Panc1 (cell line): Measurements from ENCODE around the gene SMURF2. TPM values are rescaled to one million over a fixed set of nuclear protein-coding genes. Genes with fewer than 3 reads are reported as not detected.

Source experiments
- ATAC-seq: fragments of 200-7000 bp; cut with Tn5 transposase; 2 replicates; pipeline ENCODE4 v1.9.1; 2020; ENCODE audit warnings: mild to moderate bottlenecking, moderate library complexity
- BruUV-seq: library from RNA; stranded (reverse); fragments of 400-500 nt; replicated peaks from 2 replicates; lab custom pipeline; 2021; lab: Mats Ljungman, UMichigan
- CTCF ChIA-PET: fragments of 300-600 bp; sonication (Branson Sonifier 250); formaldehyde crosslinking; loops from one replicate; lab custom pipeline; 2022; ENCODE audit warnings: antibody characterized with exemption; lab: Charles Lee
- POLR2A ChIA-PET: fragments of 300-600 bp; sonication (Branson Sonifier 250); formaldehyde crosslinking; loops from one replicate; lab custom pipeline; 2022; ENCODE audit warnings: antibody characterized with exemption; lab: Charles Lee
- DNase-seq: peaks from one replicate; pipeline ENCODE4 v3.0.0-alpha.2; 2010; ENCODE audit warnings: low read depth, low spot score
- H3K27ac ChIP-seq: 2 replicates; pipeline ENCODE4 v1.5.1; 2011; ENCODE audit warnings: mild to moderate bottlenecking, low read length, inconsistent platforms
- H3K27me3 ChIP-seq: fragments of 200-500 bp; sonication (Bioruptor generic); 2 replicates; pipeline ENCODE4 v1.6.0; 2014; ENCODE audit warnings: low read length, inconsistent platforms; ENCODE audit not compliant: control insufficient read depth, insufficient read depth
- H3K36me3 ChIP-seq: fragments of 200-500 bp; sonication (Bioruptor generic); 2 replicates; pipeline ENCODE4 v1.5.1; 2014; ENCODE audit warnings: inconsistent platforms, mild to moderate bottlenecking, low read length, moderate library complexity; ENCODE audit not compliant: control insufficient read depth, insufficient read depth
- H3K4me1 ChIP-seq: 2 replicates; pipeline ENCODE4 v1.5.1; 2011; ENCODE audit warnings: inconsistent platforms, mild to moderate bottlenecking, low read length, moderate library complexity; ENCODE audit not compliant: control insufficient read depth, insufficient read depth
- H3K4me3 ChIP-seq, 2 experiments: 2 replicates each; pipeline ENCODE4 v1.5.1; 2011 to 2012; ENCODE audit warnings: low read depth in 2 of 2, low read length in 2 of 2, mild to moderate bottlenecking in 2 of 2, inconsistent platforms in 1 of 2, moderate library complexity in 1 of 2
- H3K9me3 ChIP-seq: fragments of 200-500 bp; sonication (Bioruptor generic); 2 replicates; pipeline ENCODE4 v1.5.1; 2014; ENCODE audit warnings: low read depth, mild to moderate bottlenecking, inconsistent platforms, low read length, moderate library complexity; ENCODE audit not compliant: control insufficient read depth, insufficient read depth
- CTCF ChIP-seq: fragments of 450-650 bp; IDR thresholded peaks from 2 replicates; pipeline ENCODE4 v1.5.1; 2017; ENCODE audit warnings: mild to moderate bottlenecking
- POLR2AphosphoS5 ChIP-seq: IDR thresholded peaks from 2 replicates; pipeline ENCODE4 v1.6.1; 2012; ENCODE audit warnings: mild to moderate bottlenecking, low read depth, low read length, moderate library complexity
- SIN3A ChIP-seq: IDR thresholded peaks from 2 replicates; pipeline ENCODE4 v1.6.1; 2012; ENCODE audit warnings: low read depth, mild to moderate bottlenecking, low read length, moderate library complexity, borderline replicate concordance; ENCODE audit not compliant: insufficient read depth
- TCF7L2 ChIP-seq: IDR thresholded peaks from 2 replicates; pipeline ENCODE4 v1.6.1; 2011; ENCODE audit warnings: mild to moderate bottlenecking, low read depth, low read length, inconsistent platforms
- in situ Hi-C: cut with HindIII; loops from 2 replicates; pipeline ENCODE4 v1.10.0; 2016; ENCODE audit warnings: low sequenced_read_pairs, low pct_unique_long_range_greater_than_20kb
- intact Hi-C: fragments of 100-400 bp; cut with micrococcal nuclease; formaldehyde crosslinking; loops from one replicate; pipeline ENCODE4 v1.10.0; 2022; ENCODE audit not compliant: unreplicated experiment
- total RNA-seq: library from RNA; stranded (reverse); gene quantifications from one replicate; pipeline ENCODE4 v1.2.1, GENCODE V29; 2021; ENCODE audit not compliant: unreplicated experiment
- TF ChIP-seq, protein P1 (sequence below), 2 experiments: IDR thresholded peaks; 2 replicates each; pipeline ENCODE4 v1.6.1; 2011 to 2012; ENCODE audit warnings: low read depth in 2 of 2, control low read depth in 1 of 2, low read length in 1 of 2, mild to moderate bottlenecking in 1 of 2, moderate library complexity in 1 of 2; ENCODE audit not compliant: insufficient read depth in 1 of 2

SMURF2 gene
- total RNA-seq, 1 experiment from 2014 or later: 21.3 TPM

GRCh38 chr17:64547319-64547718 is 114.8 kb downstream of the SMURF2 start:
- Histone ChIP-seq H3K36me3 (peaks cover 12% of the 10 kb centered on the region), H3K27me3 (no peaks in the 10 kb centered on the region), H3K4me3 (no peak overlapping the region), H3K9me3 (no peaks in the 10 kb centered on the region), H3K27ac (no peak overlapping the region), H3K4me1 (no peaks in the 10 kb centered on the region)
- DNase-seq (no peak), ATAC-seq (no peak)
- in situ Hi-C loops (no loop called here), intact Hi-C loops (no loop called here)
- CTCF ChIA-PET: no interaction called here
- no TSS peak for BruUV-seq
- TF ChIP-seq CTCF: no peak
- no peak for TF ChIP-seq SIN3A
- TF ChIP-seq, protein P1, sequence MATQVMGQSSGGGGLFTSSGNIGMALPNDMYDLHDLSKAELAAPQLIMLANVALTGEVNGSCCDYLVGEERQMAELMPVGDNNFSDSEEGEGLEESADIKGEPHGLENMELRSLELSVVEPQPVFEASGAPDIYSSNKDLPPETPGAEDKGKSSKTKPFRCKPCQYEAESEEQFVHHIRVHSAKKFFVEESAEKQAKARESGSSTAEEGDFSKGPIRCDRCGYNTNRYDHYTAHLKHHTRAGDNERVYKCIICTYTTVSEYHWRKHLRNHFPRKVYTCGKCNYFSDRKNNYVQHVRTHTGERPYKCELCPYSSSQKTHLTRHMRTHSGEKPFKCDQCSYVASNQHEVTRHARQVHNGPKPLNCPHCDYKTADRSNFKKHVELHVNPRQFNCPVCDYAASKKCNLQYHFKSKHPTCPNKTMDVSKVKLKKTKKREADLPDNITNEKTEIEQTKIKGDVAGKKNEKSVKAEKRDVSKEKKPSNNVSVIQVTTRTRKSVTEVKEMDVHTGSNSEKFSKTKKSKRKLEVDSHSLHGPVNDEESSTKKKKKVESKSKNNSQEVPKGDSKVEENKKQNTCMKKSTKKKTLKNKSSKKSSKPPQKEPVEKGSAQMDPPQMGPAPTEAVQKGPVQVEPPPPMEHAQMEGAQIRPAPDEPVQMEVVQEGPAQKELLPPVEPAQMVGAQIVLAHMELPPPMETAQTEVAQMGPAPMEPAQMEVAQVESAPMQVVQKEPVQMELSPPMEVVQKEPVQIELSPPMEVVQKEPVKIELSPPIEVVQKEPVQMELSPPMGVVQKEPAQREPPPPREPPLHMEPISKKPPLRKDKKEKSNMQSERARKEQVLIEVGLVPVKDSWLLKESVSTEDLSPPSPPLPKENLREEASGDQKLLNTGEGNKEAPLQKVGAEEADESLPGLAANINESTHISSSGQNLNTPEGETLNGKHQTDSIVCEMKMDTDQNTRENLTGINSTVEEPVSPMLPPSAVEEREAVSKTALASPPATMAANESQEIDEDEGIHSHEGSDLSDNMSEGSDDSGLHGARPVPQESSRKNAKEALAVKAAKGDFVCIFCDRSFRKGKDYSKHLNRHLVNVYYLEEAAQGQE (IDR thresholded peaks at IDR 0.05; ENCODE audit: insufficient read depth in 1 of 2, low read depth in 2 of 2, low read length in 1 of 2): no peak
- TF ChIP-seq POLR2AphosphoS5: no peak
- no peak for TF ChIP-seq TCF7L2
- POLR2A ChIA-PET: interaction anchor here (0.5 kb wide), 1 partner anchor 121 kb away, joined by 6 read pairs; no protein-coding TSS in a partner anchor

DNA sequence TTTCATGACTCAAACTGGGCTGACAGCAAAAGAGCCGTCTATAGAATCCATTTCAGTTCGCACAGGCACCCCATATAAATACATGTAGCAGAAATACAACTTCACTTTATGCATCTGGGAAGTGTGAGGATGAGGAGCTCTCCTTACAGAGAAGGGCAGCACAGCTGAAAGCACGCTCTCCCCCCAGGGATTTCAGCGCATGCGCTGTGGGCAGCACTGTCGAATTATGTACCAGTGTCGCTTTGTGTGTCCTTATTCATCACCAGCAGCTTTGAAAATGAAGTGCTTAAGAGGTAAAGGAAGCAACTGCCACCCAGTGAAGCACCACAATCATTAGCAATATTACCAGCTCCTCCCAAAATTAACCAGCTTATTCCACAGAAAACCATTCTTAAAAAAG is 115.4 kb downstream of the SMURF2 start:
- ChIA-PET POLR2A (no interaction called here), CTCF (no interaction called here)
- intact Hi-C loops (no loop called here), in situ Hi-C loops (no loop called here)
- Histone ChIP-seq H3K4me3 (no peak overlapping the region), H3K36me3 (peaks cover 12% of the 10 kb centered on the region), H3K27ac (no peak overlapping the region), H3K4me1 (no peaks in the 10 kb centered on the region), H3K9me3 (no peaks in the 10 kb centered on the region), H3K27me3 (no peaks in the 10 kb centered on the region)
- DNase-seq: no peak
- no peak for ATAC-seq
- TF ChIP-seq POLR2AphosphoS5: no peak
- TF ChIP-seq CTCF: no peak
- TF ChIP-seq TCF7L2: no peak
- TF ChIP-seq, protein P1 (IDR thresholded peaks at IDR 0.05; ENCODE audit: insufficient read depth in 1 of 2, low read depth in 2 of 2, low read length in 1 of 2): no peak
- TF ChIP-seq SIN3A: no peak
- no TSS peak for BruUV-seq
